WTC11 (cell line): ENCODE data around the gene DPH5. TPM values are rescaled to one million over a fixed set of nuclear protein-coding genes. Genes with fewer than 3 reads are reported as not detected.

Experiments
- CREM ChIP-seq: sonication (generic); formaldehyde crosslinking; IDR thresholded peaks from 2 replicates; pipeline ENCODE4 v1.8.1; 2022; ENCODE audit warnings: mild to moderate bottlenecking, missing genetic modification reagents, moderate library complexity
- FOXK1 ChIP-seq: sonication (generic); formaldehyde crosslinking; IDR thresholded peaks from 2 replicates; pipeline ENCODE4 v1.8.0; 2022; ENCODE audit warnings: mild to moderate bottlenecking, moderate library complexity, missing genetic modification reagents
- GABPB1 ChIP-seq: sonication (generic); formaldehyde crosslinking; IDR thresholded peaks from 2 replicates; pipeline ENCODE4 v1.8.1; 2023; ENCODE audit warnings: mild to moderate bottlenecking, missing genetic modification reagents
- JUN ChIP-seq: sonication (generic); formaldehyde crosslinking; IDR thresholded peaks from 2 replicates; pipeline ENCODE4 v1.8.0; 2023; ENCODE audit warnings: mild to moderate bottlenecking, missing genetic modification reagents
- NFYB ChIP-seq: sonication (generic); formaldehyde crosslinking; conservative IDR thresholded peaks from 2 replicates; pipeline ENCODE4 v1.8.0; 2022; ENCODE audit warnings: low read depth, missing genetic modification reagents
- NR1H2 ChIP-seq: sonication (generic); formaldehyde crosslinking; IDR thresholded peaks from 2 replicates; pipeline ENCODE4 v1.9.0; 2021; ENCODE audit warnings: mild to moderate bottlenecking, moderate library complexity, missing genetic modification reagents
- OVOL2 ChIP-seq: fragments of 250-450 bp; sonication (Bioruptor Pico); IDR thresholded peaks from 2 replicates; pipeline ENCODE4 v1.9.0; 2021; ENCODE audit warnings: mild to moderate bottlenecking, borderline replicate concordance
- RORB ChIP-seq: fragments of 250-450 bp; sonication (Bioruptor Pico); IDR thresholded peaks from 2 replicates; pipeline ENCODE4 v1.9.0; 2021; ENCODE audit warnings: mild to moderate bottlenecking
- SOX15 ChIP-seq: fragments of 250-450 bp; sonication (Bioruptor Pico); IDR thresholded peaks from 2 replicates; pipeline ENCODE4 v1.9.0; 2021; ENCODE audit warnings: mild to moderate bottlenecking
- SP1 ChIP-seq: sonication (generic); formaldehyde crosslinking; conservative IDR thresholded peaks from 2 replicates; pipeline ENCODE4 v1.8.1; 2022; ENCODE audit warnings: missing genetic modification reagents
- TCF7 ChIP-seq: sonication (generic); formaldehyde crosslinking; IDR thresholded peaks from 2 replicates; pipeline ENCODE4 v1.8.0; 2022; ENCODE audit warnings: mild to moderate bottlenecking, low read depth, missing genetic modification reagents, moderate library complexity
- TP53 ChIP-seq: sonication (generic); formaldehyde crosslinking; IDR thresholded peaks from 2 replicates; pipeline ENCODE4 v1.8.1; 2023; ENCODE audit warnings: mild to moderate bottlenecking, missing genetic modification reagents
- ZNF121 ChIP-seq: sonication (generic); formaldehyde crosslinking; IDR thresholded peaks from 2 replicates; pipeline ENCODE4 v1.8.0; 2023; ENCODE audit warnings: missing genetic modification reagents
- ZNF138 ChIP-seq: sonication (generic); formaldehyde crosslinking; conservative IDR thresholded peaks from 2 replicates; pipeline ENCODE4 v1.8.1; 2022; ENCODE audit warnings: mild to moderate bottlenecking, moderate library complexity, missing genetic modification reagents
- ZNF396 ChIP-seq: fragments of 250-450 bp; sonication (Bioruptor Pico); IDR thresholded peaks from 2 replicates; pipeline ENCODE4 v1.8.0; 2021; ENCODE audit warnings: mild to moderate bottlenecking, moderate library complexity, borderline replicate concordance
- ZNF416 ChIP-seq: fragments of 250-450 bp; sonication (Bioruptor Pico); IDR thresholded peaks from 2 replicates; pipeline ENCODE4 v1.9.0; 2021; ENCODE audit warnings: mild to moderate bottlenecking, inconsistent platforms
- ZNF671 ChIP-seq: fragments of 250-450 bp; sonication (Bioruptor Pico); IDR thresholded peaks from 2 replicates; pipeline ENCODE4 v1.8.0; 2021; ENCODE audit warnings: mild to moderate bottlenecking
- total RNA-seq: library from RNA; stranded (reverse); gene quantifications from 3 replicates; pipeline ENCODE4 v1.2.3, GENCODE V29; 2021
- TF ChIP-seq, protein P1 (sequence below): sonication (generic); formaldehyde crosslinking; IDR thresholded peaks from 2 replicates; pipeline ENCODE4 v1.8.1; 2023; ENCODE audit warnings: mild to moderate bottlenecking, moderate library complexity, missing genetic modification reagents
- TF ChIP-seq, protein P2 (sequence below): sonication (generic); formaldehyde crosslinking; IDR thresholded peaks from 2 replicates; pipeline ENCODE4 v1.8.1; 2022; ENCODE audit warnings: mild to moderate bottlenecking, moderate library complexity, missing genetic modification reagents
- TF ChIP-seq, protein P3 (sequence below): sonication (generic); formaldehyde crosslinking; IDR thresholded peaks from 2 replicates; pipeline ENCODE4 v1.8.1; 2023; ENCODE audit warnings: mild to moderate bottlenecking, missing genetic modification reagents
- TF ChIP-seq, protein P4 (sequence below): sonication (generic); formaldehyde crosslinking; IDR thresholded peaks from 2 replicates; pipeline ENCODE4 v1.8.0; 2023; ENCODE audit warnings: missing genetic modification reagents
- TF ChIP-seq, protein P5 (sequence below): sonication (generic); formaldehyde crosslinking; IDR thresholded peaks from 2 replicates; pipeline ENCODE4 v1.8.0; 2022; ENCODE audit warnings: mild to moderate bottlenecking, missing genetic modification reagents
- TF ChIP-seq, protein P6 (sequence below): fragments of 250-450 bp; sonication (Bioruptor Pico); IDR thresholded peaks from 2 replicates; pipeline ENCODE4 v1.9.0; 2021; ENCODE audit warnings: mild to moderate bottlenecking
- TF ChIP-seq, protein P7 (sequence below): sonication (generic); formaldehyde crosslinking; IDR thresholded peaks from 2 replicates; pipeline ENCODE4 v1.8.1; 2023; ENCODE audit warnings: mild to moderate bottlenecking, missing genetic modification reagents, borderline replicate concordance
- TF ChIP-seq, protein P8 (sequence below): sonication (generic); formaldehyde crosslinking; IDR thresholded peaks from 2 replicates; pipeline ENCODE4 v1.8.0; 2022; ENCODE audit warnings: missing genetic modification reagents

The DPH5 gene
- total RNA-seq, 1 experiment from 2014 or later: 64.8 TPM

DNA sequence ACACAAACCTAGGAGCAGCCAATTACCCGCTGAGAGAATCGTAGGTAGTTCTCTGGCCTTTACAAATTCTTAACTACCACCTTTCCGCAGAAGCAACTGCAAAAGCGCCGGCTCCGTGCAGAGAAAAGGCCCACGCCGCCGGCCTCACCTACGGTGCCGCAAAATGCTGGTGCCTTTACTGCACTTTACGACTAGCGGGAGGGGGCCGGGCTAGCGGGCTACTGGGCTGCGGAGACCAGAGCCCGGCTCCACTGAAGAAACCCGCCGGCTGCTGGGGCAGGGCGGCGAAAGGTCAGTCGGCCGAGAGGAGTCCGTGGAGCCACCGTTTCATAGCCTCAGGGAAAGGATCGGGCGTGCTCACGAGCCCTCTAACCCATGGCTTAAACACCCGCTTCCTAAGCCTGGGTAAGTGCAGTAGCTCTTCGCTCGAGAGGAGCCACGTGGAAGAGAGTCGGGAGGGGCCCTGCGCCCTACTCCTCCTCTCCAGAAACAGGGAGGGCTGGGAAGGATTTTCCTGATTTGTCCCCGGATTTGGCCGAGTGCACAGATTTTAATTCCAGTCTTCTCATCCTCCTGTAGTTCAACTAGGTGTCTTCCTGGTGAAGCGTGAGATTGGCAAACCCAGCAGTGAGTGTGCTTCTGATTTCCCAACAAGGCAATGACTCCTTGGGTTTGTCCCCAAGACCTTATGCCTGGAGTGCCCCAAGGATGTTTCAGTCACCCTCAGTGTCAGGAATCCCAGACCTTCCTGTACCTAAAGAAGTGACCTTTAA lies at the start of gene DPH5 (continued):
- TF ChIP-seq, protein P1, sequence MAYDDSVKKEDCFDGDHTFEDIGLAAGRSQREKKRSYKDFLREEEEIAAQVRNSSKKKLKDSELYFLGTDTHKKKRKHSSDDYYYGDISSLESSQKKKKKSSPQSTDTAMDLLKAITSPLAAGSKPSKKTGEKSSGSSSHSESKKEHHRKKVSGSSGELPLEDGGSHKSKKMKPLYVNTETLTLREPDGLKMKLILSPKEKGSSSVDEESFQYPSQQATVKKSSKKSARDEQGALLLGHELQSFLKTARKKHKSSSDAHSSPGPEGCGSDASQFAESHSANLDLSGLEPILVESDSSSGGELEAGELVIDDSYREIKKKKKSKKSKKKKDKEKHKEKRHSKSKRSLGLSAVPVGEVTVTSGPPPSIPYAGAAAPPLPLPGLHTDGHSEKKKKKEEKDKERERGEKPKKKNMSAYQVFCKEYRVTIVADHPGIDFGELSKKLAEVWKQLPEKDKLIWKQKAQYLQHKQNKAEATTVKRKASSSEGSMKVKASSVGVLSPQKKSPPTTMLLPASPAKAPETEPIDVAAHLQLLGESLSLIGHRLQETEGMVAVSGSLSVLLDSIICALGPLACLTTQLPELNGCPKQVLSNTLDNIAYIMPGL (CRISPR knock-in tag): peak; percentile 35; the same call in 1 of the 2 replicates
- TF ChIP-seq SOX15 (CRISPR knock-in tag) (no peak), JUN (CRISPR knock-in tag) (no peak), SP1 (CRISPR knock-in tag) (peak; percentile 63; the same call in 1 of the 2 replicates), ZNF121 (CRISPR knock-in tag) (no peak), ZNF396 (CRISPR knock-in tag) (no peak), ZNF416 (CRISPR knock-in tag) (no peak), TCF7 (CRISPR knock-in tag) (no peak), ZNF671 (no peak), ZNF138 (CRISPR knock-in tag) (0 out of 2 replicates have a peak, but pooled peaks have one; percentile 37), NFYB (CRISPR knock-in tag) (no peak), TP53 (CRISPR knock-in tag) (no peak), GABPB1 (CRISPR knock-in tag) (no peak), NR1H2 (CRISPR knock-in tag) (no peak), RORB (CRISPR knock-in tag) (no peak), OVOL2 (CRISPR knock-in tag) (no peak), FOXK1 (CRISPR knock-in tag) (0 out of 2 replicates have a peak, but pooled peaks have one; percentile 30), CREM (CRISPR knock-in tag) (no peak; the same call in 1 of the 2 replicates)
- TF ChIP-seq, protein P2, sequence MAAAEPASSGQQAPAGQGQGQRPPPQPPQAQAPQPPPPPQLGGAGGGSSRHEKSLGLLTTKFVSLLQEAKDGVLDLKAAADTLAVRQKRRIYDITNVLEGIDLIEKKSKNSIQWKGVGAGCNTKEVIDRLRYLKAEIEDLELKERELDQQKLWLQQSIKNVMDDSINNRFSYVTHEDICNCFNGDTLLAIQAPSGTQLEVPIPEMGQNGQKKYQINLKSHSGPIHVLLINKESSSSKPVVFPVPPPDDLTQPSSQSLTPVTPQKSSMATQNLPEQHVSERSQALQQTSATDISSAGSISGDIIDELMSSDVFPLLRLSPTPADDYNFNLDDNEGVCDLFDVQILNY (CRISPR knock-in tag): peak; percentile 55; the same call in 1 of the 2 replicates
- TF ChIP-seq, protein P3, sequence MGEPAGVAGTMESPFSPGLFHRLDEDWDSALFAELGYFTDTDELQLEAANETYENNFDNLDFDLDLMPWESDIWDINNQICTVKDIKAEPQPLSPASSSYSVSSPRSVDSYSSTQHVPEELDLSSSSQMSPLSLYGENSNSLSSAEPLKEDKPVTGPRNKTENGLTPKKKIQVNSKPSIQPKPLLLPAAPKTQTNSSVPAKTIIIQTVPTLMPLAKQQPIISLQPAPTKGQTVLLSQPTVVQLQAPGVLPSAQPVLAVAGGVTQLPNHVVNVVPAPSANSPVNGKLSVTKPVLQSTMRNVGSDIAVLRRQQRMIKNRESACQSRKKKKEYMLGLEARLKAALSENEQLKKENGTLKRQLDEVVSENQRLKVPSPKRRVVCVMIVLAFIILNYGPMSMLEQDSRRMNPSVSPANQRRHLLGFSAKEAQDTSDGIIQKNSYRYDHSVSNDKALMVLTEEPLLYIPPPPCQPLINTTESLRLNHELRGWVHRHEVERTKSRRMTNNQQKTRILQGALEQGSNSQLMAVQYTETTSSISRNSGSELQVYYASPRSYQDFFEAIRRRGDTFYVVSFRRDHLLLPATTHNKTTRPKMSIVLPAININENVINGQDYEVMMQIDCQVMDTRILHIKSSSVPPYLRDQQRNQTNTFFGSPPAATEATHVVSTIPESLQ (CRISPR knock-in tag): no peak
- TF ChIP-seq, protein P4, sequence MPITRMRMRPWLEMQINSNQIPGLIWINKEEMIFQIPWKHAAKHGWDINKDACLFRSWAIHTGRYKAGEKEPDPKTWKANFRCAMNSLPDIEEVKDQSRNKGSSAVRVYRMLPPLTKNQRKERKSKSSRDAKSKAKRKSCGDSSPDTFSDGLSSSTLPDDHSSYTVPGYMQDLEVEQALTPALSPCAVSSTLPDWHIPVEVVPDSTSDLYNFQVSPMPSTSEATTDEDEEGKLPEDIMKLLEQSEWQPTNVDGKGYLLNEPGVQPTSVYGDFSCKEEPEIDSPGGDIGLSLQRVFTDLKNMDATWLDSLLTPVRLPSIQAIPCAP (CRISPR knock-in tag): peak; percentile 77; the same call in 1 of the 2 replicates
- TF ChIP-seq, protein P5, sequence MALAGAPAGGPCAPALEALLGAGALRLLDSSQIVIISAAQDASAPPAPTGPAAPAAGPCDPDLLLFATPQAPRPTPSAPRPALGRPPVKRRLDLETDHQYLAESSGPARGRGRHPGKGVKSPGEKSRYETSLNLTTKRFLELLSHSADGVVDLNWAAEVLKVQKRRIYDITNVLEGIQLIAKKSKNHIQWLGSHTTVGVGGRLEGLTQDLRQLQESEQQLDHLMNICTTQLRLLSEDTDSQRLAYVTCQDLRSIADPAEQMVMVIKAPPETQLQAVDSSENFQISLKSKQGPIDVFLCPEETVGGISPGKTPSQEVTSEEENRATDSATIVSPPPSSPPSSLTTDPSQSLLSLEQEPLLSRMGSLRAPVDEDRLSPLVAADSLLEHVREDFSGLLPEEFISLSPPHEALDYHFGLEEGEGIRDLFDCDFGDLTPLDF (CRISPR knock-in tag): 0 out of 2 replicates have a peak, but pooled peaks have one; percentile 56
- TF ChIP-seq, protein P6, sequence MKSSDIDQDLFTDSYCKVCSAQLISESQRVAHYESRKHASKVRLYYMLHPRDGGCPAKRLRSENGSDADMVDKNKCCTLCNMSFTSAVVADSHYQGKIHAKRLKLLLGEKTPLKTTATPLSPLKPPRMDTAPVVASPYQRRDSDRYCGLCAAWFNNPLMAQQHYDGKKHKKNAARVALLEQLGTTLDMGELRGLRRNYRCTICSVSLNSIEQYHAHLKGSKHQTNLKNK: no peak
- TF ChIP-seq, protein P7, sequence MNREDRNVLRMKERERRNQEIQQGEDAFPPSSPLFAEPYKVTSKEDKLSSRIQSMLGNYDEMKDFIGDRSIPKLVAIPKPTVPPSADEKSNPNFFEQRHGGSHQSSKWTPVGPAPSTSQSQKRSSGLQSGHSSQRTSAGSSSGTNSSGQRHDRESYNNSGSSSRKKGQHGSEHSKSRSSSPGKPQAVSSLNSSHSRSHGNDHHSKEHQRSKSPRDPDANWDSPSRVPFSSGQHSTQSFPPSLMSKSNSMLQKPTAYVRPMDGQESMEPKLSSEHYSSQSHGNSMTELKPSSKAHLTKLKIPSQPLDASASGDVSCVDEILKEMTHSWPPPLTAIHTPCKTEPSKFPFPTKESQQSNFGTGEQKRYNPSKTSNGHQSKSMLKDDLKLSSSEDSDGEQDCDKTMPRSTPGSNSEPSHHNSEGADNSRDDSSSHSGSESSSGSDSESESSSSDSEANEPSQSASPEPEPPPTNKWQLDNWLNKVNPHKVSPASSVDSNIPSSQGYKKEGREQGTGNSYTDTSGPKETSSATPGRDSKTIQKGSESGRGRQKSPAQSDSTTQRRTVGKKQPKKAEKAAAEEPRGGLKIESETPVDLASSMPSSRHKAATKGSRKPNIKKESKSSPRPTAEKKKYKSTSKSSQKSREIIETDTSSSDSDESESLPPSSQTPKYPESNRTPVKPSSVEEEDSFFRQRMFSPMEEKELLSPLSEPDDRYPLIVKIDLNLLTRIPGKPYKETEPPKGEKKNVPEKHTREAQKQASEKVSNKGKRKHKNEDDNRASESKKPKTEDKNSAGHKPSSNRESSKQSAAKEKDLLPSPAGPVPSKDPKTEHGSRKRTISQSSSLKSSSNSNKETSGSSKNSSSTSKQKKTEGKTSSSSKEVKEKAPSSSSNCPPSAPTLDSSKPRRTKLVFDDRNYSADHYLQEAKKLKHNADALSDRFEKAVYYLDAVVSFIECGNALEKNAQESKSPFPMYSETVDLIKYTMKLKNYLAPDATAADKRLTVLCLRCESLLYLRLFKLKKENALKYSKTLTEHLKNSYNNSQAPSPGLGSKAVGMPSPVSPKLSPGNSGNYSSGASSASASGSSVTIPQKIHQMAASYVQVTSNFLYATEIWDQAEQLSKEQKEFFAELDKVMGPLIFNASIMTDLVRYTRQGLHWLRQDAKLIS (CRISPR knock-in tag): 0 out of 2 replicates have a peak, but pooled peaks have one; percentile 42
- TF ChIP-seq, protein P8, sequence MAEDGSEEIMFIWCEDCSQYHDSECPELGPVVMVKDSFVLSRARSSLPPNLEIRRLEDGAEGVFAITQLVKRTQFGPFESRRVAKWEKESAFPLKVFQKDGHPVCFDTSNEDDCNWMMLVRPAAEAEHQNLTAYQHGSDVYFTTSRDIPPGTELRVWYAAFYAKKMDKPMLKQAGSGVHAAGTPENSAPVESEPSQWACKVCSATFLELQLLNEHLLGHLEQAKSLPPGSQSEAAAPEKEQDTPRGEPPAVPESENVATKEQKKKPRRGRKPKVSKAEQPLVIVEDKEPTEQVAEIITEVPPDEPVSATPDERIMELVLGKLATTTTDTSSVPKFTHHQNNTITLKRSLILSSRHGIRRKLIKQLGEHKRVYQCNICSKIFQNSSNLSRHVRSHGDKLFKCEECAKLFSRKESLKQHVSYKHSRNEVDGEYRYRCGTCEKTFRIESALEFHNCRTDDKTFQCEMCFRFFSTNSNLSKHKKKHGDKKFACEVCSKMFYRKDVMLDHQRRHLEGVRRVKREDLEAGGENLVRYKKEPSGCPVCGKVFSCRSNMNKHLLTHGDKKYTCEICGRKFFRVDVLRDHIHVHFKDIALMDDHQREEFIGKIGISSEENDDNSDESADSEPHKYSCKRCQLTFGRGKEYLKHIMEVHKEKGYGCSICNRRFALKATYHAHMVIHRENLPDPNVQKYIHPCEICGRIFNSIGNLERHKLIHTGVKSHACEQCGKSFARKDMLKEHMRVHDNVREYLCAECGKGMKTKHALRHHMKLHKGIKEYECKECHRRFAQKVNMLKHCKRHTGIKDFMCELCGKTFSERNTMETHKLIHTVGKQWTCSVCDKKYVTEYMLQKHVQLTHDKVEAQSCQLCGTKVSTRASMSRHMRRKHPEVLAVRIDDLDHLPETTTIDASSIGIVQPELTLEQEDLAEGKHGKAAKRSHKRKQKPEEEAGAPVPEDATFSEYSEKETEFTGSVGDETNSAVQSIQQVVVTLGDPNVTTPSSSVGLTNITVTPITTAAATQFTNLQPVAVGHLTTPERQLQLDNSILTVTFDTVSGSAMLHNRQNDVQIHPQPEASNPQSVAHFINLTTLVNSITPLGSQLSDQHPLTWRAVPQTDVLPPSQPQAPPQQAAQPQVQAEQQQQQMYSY (CRISPR knock-in tag): no peak
